Muscle of arm (tissue), 14 donors: ENCODE results near the gene N4BP2. TPM values are rescaled to one million over a fixed set of nuclear protein-coding genes. Genes with fewer than 3 reads are reported as not detected.
"Not testable (repeated sequence)": the region's sequence is repeated elsewhere in the genome, so short reads cannot be mapped to it uniquely, and the experiment has no call there.

ENCODE experiments used
- DNase-seq: peaks from one replicate; pipeline ENCODE4 v3.0.0-alpha.2; 2013
- long read RNA-seq, 11 donors: transcript quantifications; one replicate each; lab custom pipeline, GENCODE V29; 2026
- polyA plus RNA-seq, 12 donors: library from polyadenylated mRNA; unstranded; fragments of 120-200 nt; gene quantifications; one replicate each; pipeline ENCODE4 v1.2.1, GENCODE V29; 2013; ENCODE audit not compliant: insufficient read length in 12 of 12

N4BP2 gene
- 10 to 100 TPM; 12.0 to 42.2 (median 15.4) TPM for polyA plus RNA-seq
- long read RNA-seq, donor 1 = 0 reads
- long read RNA-seq, donor 2, partial matches to known transcripts = 0 of 1 reads
- long read RNA-seq, donor 2, other reads (novel, unspliced or antisense) = 0 of 1 reads
- long read RNA-seq, donor 3 = 0 reads
- long read RNA-seq, donor 4 = 0 reads
- long read RNA-seq, donor 5 = 0 reads
- long read RNA-seq, donor 6 = 0 reads
- long read RNA-seq, donor 7 = 0 reads
- long read RNA-seq, donor 8, full-length matches to known transcripts = 1 of 1 reads
- long read RNA-seq, donor 8, partial matches to known transcripts = 0 of 1 reads
- long read RNA-seq, donor 8, other reads (novel, unspliced or antisense) = 0 of 1 reads
- long read RNA-seq, donor 9 = 0 reads
- long read RNA-seq, donor 10 = 0 reads
- long read RNA-seq, donor 11 = 0 reads

DNA sequence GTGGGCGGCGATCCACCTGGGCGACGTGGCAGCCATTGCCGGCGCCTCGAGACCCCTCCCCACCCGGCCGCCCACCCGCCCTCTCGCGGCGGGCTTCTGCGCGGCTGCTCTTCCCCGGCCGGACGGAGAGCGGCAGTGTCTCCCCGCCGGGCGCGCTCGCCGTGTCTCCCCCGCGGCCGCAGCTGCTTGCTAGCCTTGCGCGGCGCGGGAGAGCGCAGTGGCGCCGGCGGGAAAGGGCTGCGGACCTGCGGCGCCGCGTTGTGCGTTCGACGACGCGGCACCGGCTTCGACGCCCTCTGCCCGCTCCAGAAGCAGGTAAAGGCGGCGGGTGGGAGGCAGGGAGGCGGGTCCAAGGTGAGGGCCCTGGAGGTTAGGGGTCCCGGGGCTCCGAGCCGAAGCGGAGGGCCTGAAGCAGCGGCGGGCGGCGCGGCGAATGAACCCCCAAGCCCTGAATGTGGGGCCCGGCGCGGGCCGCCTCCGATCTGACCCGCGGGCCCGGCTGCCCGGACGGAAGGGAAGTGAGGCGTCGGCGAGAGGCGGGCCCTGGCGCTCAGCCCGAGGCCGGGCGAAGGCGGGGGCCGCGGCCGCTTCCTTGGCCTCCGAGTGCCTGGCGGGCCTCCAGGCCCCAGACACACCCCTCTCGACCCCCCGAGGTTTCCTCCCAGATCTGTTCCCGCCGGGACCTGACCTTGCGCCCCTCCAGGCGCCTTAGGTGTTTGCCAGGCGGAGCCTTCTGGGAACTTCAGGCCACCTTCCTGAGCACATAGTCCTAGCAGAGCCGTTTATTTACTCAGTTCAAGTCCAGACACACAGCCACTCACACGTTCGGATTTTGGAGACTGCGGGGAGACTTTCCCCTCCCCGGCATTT, at the start of gene N4BP2:
N4BP2 (plus strand) TSS at position 135 of the 870 bp plus-strand sequence. CDS start 40,491 bp downstream, outside the sequence.
- DNase-seq = peak; percentile 83

DNA sequence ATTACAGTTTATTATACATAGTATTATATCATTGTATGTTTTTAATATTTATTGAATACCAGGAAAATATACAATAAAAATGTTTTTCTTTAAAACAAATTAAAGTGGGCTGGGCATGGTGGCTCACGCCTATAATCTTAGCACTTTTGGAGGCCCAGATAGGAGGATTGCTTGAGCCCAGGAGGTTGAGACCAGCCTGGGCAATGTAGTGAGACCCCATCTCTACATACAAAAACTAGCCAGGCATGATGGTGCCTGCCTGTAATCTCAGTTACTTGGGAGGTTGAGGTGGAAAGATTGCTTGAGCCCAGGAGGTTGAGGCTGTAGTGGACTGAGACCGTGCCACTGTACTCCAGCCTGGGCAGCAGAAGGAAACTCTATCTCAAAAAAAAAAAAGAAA, 40.6 kb upstream of the N4BP2 start:
- no peak for DNase-seq

DNA sequence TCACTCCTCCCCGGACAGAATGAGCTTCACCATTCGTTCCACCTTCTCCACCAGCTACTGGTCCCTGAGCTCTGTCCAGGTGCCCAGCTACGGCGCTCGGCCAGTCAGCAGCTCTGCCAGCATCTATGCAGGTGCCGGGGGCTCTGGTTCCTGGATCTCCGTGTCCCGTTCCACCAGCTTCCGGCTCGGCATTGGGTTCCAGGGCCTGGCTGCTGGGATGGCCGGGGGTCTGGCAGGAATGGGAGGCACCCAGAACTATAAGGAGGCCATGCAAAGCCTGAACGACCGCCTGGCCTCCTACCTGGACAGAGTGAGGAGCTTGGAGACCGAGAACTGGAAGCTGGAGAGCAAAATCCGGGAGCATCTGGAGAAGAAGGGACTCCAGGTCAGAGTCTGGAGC, 36.4 kb upstream of the N4BP2 start:
- DNase-seq = no peak

DNA sequence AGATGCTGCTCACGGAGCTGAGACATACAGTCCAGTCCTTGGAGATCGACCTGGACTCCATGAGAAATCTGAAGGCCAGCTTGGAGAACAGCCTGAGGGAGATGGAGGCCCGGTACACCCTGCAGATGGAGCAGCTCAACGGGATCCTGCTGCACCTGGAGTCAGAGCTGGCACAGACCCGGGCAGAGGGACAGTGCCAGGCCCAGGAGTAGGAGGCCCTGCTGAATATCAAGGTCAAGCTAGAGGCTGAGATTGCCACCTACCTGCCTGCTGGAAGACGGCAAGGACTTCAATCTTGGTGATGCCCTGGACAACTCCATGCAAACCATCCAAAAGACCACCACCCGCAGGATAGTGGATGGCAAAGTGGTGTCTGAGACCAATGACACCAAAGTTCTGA, 35.5 kb upstream of the N4BP2 start:
- DNase-seq = not testable (repeated sequence)

DNA sequence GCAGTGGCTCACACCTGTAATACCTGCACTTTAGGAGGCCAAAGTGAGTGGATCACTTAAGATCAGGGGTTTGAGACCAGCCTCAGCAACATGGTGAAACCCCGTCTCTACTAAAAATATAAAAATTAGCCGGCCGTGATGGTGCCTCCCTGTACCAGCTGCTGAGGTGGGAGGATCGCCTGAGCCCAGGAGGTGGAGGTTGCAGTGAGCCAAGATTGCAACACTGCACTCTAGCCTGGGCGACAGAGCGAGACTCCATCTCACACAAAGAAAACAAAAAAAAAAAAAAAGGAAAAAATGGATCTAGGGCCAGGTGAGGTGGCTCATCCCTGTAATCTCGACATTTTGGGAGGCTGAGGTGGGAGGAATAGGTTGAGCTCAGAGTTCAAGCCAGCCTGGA, 32.6 kb upstream of the N4BP2 start:
- DNase-seq = not testable (repeated sequence)

DNA sequence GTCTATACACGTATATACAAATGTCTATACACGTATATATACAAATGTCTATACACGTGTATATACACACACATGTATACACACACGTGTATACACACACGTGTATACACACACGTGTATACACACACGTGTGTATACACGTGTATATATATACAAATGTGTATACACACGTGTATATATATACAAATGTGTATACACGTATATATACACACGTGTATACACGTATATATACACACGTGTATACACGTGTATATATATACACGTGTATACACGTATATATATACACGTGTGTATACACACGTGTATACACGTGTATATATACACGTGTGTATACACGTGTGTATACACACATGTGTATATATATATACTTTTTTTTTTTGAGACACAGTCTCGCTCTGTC, 23.9 kb upstream of the N4BP2 start:
- DNase-seq = no peak

DNA sequence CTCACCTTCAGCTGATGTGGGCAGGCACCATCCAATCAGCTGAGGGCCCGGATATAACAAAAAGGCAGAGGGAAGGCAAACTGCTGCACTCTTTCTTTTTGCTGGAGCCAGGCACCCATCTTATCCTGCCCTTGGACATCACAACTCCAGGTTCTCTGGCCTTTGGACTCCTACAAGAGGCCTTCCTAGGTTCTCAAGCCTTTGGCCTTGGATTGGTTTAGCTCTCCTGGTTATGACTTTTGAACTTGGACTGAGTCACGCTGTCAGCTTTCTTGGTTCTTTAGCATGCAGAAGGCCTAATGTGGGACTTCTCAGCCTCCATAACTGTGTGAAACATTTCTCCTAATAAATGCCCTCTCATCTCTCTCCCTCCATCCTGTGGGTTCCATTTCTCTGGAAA, 23.0 kb upstream of the N4BP2 start:
- no peak for DNase-seq

DNA sequence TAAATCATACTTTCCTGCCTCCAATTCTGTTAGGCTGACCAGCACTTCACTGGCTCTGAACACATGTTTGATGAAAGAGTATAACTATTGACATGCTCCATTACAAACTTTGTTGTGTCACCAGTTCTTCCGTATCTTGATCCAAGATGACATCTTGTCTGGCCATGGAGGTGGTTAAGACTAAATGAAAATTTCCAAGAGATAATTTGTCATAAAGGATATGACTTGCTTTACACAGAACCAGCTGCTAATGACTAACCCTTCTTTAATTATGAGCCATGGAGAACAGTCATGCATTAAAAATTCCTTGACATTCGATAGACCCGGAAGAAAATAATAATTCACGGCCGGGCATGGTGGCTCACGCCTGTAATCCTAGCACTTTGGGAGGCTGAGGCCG, 17.7 kb upstream of the N4BP2 start:
- no peak for DNase-seq

DNA sequence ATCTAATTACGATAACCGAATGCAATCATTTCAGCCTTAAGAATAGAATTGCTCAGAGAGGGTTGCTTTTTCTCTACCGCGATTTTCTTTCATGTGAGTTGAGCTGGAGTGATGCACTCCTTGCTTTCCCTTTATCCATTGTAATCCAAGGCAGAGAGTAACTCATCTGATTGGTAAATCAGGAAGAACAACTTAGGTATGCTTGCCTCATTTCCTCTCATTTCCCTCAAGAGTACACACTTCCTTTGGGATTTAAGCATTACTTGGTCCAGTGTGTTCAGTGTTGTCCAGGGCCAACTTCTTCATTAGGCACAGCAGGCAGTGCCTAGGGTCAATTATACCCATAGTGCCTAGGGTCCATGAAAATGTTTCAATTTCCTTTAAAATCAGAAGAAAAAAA, 15.7 kb upstream of the N4BP2 start:
- no peak for DNase-seq

DNA sequence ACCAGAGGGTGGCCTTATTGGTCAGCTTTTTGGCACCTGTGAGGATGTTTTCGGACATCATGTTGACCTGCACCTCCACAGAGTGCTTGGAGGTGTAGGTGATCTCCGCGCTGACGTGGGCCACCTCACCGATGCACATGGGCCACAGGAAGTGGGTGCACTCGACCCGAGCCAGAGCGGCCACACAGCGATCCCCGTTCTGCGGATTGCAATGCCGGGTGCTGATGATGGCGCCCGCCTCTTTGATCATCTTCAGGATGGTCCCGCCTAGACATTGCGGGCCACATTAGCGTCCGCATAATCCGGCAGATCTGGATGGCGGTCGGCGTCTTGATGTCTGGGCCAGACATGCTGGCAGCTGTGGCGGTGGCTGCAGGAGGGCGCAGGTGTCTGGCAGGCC, 12.9 kb upstream of the N4BP2 start:
- DNase-seq = no peak

DNA sequence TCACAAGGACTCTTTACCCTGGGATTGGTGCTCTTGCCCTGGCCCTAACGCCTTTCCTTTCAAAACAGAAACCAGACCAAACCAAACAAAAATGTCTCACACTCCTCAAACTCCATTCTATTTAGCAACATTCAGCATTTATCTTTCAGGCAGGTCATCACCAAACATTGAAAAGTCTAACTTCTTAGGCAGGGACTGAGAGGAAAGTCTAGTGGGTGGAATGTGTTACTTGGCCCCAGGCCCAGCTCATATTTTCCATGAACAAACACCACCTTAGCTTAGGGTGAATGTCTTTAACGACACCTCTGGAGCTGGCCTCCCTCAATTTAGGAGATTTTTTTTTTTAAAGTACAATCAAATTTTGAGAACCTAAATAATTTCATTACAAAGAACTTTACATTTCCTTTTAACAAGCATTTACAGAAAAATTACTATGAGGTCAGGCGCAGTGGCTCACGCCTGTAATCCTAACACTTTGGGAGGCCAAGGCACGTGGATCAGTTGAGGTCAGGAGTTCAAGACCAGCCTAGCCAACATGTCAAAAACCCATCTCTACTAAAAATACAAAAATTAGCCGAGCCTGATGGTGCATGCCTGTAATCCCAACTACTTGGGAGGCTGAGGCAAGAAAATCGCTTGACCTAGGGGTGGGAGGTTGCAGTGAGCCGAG, 10.2 kb upstream of the N4BP2 start:
- DNase-seq = peak; percentile 31

DNA sequence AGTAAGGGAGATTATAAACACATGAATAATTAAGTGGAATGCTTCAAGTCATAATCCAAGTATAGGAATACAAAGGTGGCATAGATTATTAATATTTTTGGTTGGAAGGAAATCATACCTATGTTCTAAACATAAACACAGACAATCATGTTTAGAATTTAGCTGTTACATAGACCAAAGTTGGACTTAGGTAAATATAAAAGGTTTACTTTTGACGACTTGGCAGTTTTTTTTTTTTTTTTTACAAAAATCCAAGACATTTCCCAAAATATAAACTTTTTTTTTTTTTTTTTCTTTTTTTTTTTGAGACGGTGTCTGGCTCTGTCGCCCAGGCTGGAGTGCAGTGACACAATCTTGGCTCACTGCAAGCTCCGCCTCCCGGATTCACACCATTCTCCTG, 3.5 kb upstream of the N4BP2 start:
- no peak for DNase-seq

DNA sequence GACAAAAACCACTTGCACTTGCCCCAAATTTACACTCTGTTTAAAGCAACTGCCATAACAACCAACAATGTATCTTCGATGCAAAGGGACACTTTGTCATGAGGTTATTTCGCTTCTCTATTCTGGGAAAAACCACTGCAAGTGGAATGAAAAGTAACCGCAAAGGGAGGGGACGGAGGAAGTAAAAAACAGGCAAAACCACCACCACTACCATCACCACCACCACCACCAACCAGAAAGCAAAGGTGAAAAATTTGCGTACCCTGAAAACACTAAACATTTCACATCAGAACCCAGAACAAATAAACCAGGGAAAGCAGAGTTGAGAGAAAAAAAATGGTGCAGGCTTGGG, 1.2 kb upstream of the N4BP2 start:
- peak; percentile 76 for DNase-seq

DNA sequence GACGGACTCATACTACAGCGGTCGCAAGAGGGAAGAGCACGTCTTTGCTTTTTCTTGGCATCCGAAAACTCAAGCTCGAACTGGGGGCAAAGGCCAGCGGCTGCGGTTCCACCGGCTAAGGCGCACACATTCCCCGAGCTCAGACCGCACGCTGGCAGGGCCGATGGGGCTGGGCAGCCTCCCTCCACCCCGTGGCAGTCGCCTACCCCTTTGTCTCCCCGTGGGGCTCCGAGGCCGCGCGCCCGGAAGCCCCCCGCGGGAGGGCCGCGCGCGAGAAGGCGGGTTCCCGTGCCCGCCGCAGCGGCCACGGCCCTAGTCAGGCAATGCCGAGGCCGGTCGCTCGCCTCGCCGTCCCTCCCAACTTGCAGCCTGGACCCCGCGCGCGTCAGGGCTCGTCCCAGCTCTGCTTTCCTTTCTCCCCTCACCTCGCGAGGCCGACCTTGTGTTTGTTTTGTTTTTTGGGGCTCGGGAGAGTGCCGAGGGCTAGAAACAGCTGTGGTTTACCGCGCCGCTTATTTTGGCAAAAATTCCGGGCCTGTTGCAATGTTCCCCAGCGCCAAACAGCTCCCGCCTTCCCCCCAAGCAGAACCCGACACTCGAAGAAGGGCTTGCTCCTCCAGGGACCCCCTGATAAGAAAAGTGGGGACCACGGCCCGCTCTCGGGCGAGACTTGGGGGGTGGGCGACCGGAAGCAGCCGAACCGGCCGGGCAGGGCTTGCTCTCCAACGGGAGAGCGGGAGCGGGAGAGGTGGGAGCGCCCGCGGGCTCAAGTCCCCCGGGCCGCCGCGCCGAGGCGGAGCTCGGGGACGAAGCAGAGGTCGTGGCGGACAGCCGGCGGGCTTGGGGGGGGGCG, 561 bp upstream of the N4BP2 start:
- DNase-seq = peak; percentile 86

DNA sequence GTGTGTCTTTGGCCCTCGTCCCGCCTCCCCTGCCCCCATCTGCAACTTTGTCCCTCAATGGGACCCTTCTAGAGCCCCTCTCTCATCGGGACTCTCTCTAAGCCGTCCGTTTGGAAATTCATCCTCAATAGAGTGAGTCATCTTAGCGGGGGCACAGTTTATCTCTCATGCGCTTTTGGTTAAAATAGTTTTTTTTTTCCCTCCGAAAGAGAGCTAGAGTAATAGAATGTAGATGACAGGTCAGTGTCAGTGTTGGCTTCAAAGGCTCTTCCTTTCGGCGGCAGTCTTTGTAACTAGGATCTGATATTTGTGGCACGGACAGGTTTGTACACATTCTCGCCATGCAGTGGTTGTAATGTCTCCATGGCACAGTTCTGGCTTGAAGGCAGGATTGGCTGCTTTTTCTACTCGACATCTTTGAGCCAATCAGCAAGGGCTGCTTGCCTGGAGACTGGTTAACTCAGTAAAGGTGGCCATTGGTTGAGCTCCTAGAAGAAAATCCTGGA, 989 bp downstream of the N4BP2 start:
- peak; percentile 89 for DNase-seq

DNA sequence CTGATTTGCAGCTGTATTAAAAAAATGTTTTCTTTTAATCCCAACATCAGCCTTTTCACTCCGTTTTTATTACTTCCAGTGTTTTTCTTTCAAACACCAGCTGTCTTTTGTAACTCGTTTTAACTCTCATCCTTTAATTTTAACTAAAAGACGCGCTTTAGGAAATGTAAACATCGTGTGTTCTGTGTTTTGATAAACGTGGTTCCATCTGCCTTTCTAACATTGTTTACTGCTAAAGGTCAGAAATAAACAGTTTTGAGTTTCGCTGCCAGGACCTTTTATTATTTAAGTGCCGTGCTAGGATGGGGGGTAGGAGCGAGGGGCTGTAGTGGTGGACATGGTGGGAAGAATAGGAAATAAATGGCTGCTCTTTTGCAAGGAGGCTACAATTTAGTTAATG, 1.5 kb downstream of the N4BP2 start:
- peak; percentile 18 for DNase-seq

DNA sequence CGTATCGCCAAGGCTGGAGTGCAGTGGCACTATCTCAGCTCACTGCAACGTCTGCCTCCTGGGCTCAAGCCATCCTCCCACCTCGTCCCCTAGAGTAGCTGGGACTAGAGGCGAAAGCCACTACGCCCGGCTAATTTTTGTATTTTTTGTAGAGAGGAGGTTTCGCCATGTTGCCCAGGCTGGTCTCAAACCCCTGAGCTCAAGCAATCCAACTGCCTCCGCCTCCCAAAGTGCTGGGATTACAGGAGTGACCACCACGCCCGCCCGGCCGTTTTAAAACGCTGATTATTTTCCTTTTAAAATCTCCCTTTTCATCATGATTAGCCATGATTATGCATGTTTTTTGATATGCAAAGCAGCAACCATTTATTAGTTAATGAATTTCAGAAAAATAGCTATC, 2.2 kb downstream of the N4BP2 start:
- DNase-seq = no peak

DNA sequence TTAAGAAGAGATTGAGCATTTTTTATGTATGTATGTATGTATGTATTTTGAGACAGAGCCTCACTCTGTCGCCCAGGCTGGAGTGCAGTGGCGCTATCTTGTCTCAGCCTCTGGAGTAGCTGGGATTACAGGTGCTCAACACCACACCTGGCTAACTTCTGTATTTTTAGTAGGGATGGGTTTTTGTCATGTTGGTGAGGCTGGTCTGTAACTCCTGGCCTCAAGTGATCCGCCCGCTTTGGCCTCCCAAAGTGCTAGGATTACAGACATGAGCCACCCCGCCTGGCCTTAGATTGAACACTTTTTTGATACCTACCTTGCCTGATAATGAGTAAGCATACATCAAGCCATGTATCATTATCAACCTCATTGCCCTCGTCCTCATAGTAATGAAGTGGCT, 2.7 kb downstream of the N4BP2 start:
- DNase-seq = no peak

DNA sequence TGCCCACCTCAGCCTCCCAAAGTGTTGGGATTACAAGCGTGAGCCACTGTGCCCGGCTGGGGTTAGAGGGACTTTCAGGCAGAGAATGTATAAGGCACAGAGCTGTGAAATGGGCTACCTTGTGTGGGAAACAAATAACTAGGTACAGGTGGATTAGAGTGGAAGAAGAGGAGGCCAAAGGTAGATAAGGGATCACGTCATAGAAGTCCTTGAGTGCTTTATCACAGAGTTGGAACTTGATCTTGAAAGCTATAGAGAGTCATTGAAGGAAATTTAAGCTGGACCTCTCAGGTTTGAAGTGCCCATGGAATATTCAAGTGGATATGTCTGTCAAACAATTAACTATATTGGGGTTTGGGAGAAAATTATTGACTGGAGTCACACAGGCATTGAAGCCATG, 8.4 kb downstream of the N4BP2 start:
- no peak for DNase-seq

DNA sequence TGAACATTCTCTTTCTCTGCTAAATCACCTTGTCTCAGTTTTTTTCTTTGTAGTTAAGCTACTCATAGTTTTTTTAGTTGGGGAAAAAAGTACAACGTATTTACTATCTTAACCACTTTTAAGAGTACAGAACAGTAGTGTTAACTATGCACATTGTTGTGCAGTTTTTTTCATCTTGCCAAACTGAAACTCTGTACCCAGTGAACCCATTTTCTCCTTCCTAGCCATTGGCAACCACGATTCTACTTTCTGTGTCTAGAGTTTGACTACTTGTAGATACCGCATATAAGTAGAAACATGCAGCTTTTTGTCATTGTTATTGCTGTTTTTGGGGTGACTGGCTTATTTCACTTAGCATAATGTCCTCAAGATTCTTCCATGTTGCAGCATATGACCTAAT, 10.0 kb downstream of the N4BP2 start:
- DNase-seq = no peak

DNA sequence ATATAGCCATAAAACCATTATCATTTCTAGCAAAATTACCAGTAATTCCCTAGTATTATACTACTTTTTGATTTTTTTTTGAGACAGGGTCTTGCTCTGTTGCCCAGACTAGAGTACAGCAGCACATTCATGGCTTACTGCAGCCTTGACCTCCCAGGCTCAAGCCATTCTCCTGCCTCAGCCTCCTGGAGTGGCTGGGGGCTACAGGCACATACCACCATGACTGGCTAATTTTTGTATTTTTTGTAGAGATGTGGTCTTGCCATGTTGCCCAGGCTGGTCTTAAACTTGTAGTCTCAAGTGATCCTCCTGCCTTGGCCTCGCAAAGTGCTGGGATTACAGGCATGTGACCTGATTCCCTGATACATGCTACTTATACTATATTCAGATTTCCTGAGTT, 13.7 kb downstream of the N4BP2 start:
- DNase-seq = no peak
